ENCODE measurements around the gene GPHB5. TPM values are rescaled to one million over a fixed set of nuclear protein-coding genes. Genes with fewer than 3 reads are reported as not detected.
"Not testable (repeated sequence)": the region's sequence is repeated elsewhere in the genome, so short reads cannot be mapped to it uniquely, and the experiment has no call there.

Gene GPHB5
- total and polyA plus RNA-seq, 8 donors = not detected

- no peak for DNase-seq
- no peak for ATAC-seq
These were observed 32.7 kb downstream of the GPHB5 start for GRCh38 chr14:63286071-63286470.

GRCh38 chr14:63283884-63284248 lies 34.9 kb downstream of the GPHB5 start:
- no peak for ATAC-seq
- intact Hi-C loops (cut with DNase I) = no loop called here
- TF ChIP-seq CTCF (IDR thresholded peaks at IDR 0.05) = no peak
- Histone ChIP-seq H3K4me1 (no peaks in the 10 kb centered on the region), H3K9me3 (no peaks in the 10 kb centered on the region), H3K36me3 (no peaks in the 10 kb centered on the region), H3K4me3 (no peak overlapping the region), H3K27ac (no peak overlapping the region), H3K27me3 (peaks cover 0 to 6% of the 10 kb centered on the region in 2 donors)
- DNase-seq = no peak

More at GRCh38 chr14:63286071-63286470, 32.7 kb downstream of the GPHB5 start:
- H3K9me3 ChIP-seq = no peaks in the 10 kb centered on the region
- H3K36me3 ChIP-seq = no peaks in the 10 kb centered on the region
- peaks cover 0 to 6% of the 10 kb centered on the region in 2 donors for H3K27me3 ChIP-seq
- no peak for TF ChIP-seq CTCF (IDR thresholded peaks at IDR 0.05)
- no peaks in the 10 kb centered on the region for H3K4me1 ChIP-seq
- H3K4me3 ChIP-seq = no peak overlapping the region
- H3K27ac ChIP-seq = no peak overlapping the region
- intact Hi-C loops (cut with DNase I) = no loop called here

GRCh38 chr14:63282997-63283883 lies 35.5 kb downstream of the GPHB5 start:
- TF ChIP-seq CTCF (IDR thresholded peaks at IDR 0.05) = no peak
- H3K27me3 ChIP-seq = peaks cover 0 to 6% of the 10 kb centered on the region in 2 donors
- DNase-seq (no peak), ATAC-seq (no peak)
- no peak overlapping the region for H3K4me3 ChIP-seq
- H3K9me3 ChIP-seq = no peaks in the 10 kb centered on the region
- no peaks in the 10 kb centered on the region for H3K36me3 ChIP-seq
- H3K4me1 ChIP-seq = no peaks in the 10 kb centered on the region
- intact Hi-C loops (cut with DNase I) = no loop called here
- H3K27ac ChIP-seq = no peak overlapping the region

GRCh38 chr14:63279933-63280332 lies 38.8 kb downstream of the GPHB5 start:
- not testable (repeated sequence) for H3K36me3 ChIP-seq, H3K4me1 ChIP-seq, DNase-seq, H3K9me3 ChIP-seq, H3K4me3 ChIP-seq, H3K27me3 ChIP-seq, ATAC-seq, H3K27ac ChIP-seq
- intact Hi-C loops (cut with DNase I) = loop anchor here in 1 of 2 donors (5.0 to 10.0 kb wide), 2 partner anchors 103 to 1105 kb away; no protein-coding TSS in a partner anchor

- Histone ChIP-seq H3K4me1 (no peaks in the 10 kb centered on the region), H3K4me3 (no peak overlapping the region), H3K27me3 (no peaks in the 10 kb centered on the region), H3K9me3 (no peaks in the 10 kb centered on the region), H3K27ac (no peak overlapping the region), H3K36me3 (no peaks in the 10 kb centered on the region)
- intact Hi-C loops (cut with DNase I) = loop anchor here in 1 of 2 donors (5.0 to 10.0 kb wide), 2 partner anchors 100 to 1103 kb away; no protein-coding TSS in a partner anchor
- TF ChIP-seq CTCF (IDR thresholded peaks at IDR 0.05) = no peak
- DNase-seq (no peak), ATAC-seq (no peak)
These were observed 41.0 kb downstream of the GPHB5 start for GRCh38 chr14:63277591-63278183.

All from left lung (tissue), 10 donors.